ENCODE results near the gene NEK3. TPM values are rescaled to one million over a fixed set of nuclear protein-coding genes. Genes with fewer than 3 reads are reported as not detected.

NEK3 gene
- total and polyA plus RNA-seq, 4 donors, result 6.0 to 30.9 (median 19.9) TPM

GRCh38 chr13:52147225-52147624 lies 12.2 kb downstream of the NEK3 start:
- no peaks in the 10 kb centered on the region for H3K9me3 ChIP-seq (ENCODE audit: control insufficient read depth in 4 of 4, insufficient read depth in 3 of 4, low read length in 3 of 4)
- no peak overlapping the region for H3K9ac ChIP-seq (ENCODE audit: insufficient read depth in 1 of 2, low read length in 2 of 2)
- no peaks in the 10 kb centered on the region for H3K4me1 ChIP-seq (ENCODE audit: control insufficient read depth in 5 of 5, insufficient read depth in 5 of 5, low read length in 5 of 5)
- H3K36me3 ChIP-seq (ENCODE audit: control insufficient read depth in 4 of 4, insufficient read depth in 4 of 4, low read length in 4 of 4), result peaks cover 9 to 23% (median 10%) of the 10 kb centered on the region in 4 donors
- 82 to 88% methylated on average over 1 of the region's 1 CpG for WGBS, 2 donors
- ATAC-seq (ENCODE audit: insufficient read depth, low FRiP score) (no peak), DNase-seq (no peak)
- H3K4me3 ChIP-seq, result no peak overlapping the region
- no peak for TF ChIP-seq CTCF (IDR thresholded peaks at IDR 0.05; ENCODE audit: control extremely low read depth, extremely low read depth)
- no peaks in the 10 kb centered on the region for H3K27me3 ChIP-seq (ENCODE audit: control insufficient read depth in 3 of 3, insufficient read depth in 3 of 3, low read length in 2 of 3)
- no peak overlapping the region for H3K27ac ChIP-seq (ENCODE audit: low read depth in 1 of 2, low read length in 1 of 2)

DNA sequence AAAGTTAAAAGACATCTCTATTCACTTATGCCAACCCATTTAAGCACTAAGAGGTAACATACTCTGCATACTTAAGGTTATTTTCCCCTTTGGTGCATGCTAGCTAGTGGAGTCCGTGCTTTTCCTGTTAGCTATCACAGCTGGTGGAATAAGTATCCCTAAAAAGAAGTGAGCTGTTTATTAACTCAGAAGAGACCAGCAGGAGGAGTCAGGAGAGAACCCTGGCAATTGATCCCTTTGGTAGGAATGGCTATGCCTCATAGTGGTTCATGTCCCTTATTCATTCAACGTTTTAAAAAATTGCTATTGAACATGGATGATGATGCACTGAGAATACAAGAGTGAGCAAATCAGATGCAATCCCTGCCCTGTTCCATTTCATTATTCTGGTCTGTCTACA lies 18.1 kb downstream of the NEK3 start:
- DNase-seq (peak in 1 of 3 donors; percentile 4), ATAC-seq (ENCODE audit: insufficient read depth, low FRiP score) (no peak)
- Histone ChIP-seq H3K4me1 (ENCODE audit: control insufficient read depth in 5 of 5, insufficient read depth in 5 of 5, low read length in 5 of 5) (no peaks in the 10 kb centered on the region), H3K36me3 (ENCODE audit: control insufficient read depth in 4 of 4, insufficient read depth in 4 of 4, low read length in 4 of 4) (peaks cover 0 to 19% (median 13%) of the 10 kb centered on the region in 4 donors), H3K27ac (ENCODE audit: low read depth in 1 of 2, low read length in 1 of 2) (no peak overlapping the region), H3K9ac (ENCODE audit: insufficient read depth in 1 of 2, low read length in 2 of 2) (no peak overlapping the region), H3K9me3 (ENCODE audit: control insufficient read depth in 4 of 4, insufficient read depth in 3 of 4, low read length in 3 of 4) (no peaks in the 10 kb centered on the region), H3K4me3 (no peak overlapping the region), H3K27me3 (ENCODE audit: control insufficient read depth in 3 of 3, insufficient read depth in 3 of 3, low read length in 2 of 3) (no peaks in the 10 kb centered on the region)
- 55 to 66% methylated on average over 2 of the region's 2 CpGs for WGBS, 2 donors
- no peak for TF ChIP-seq CTCF (IDR thresholded peaks at IDR 0.05; ENCODE audit: control extremely low read depth, extremely low read depth)

GRCh38 chr13:52137489-52137888 lies 21.9 kb downstream of the NEK3 start:
- Histone ChIP-seq H3K4me3 (no peak overlapping the region), H3K4me1 (ENCODE audit: control insufficient read depth in 5 of 5, insufficient read depth in 5 of 5, low read length in 5 of 5) (no peaks in the 10 kb centered on the region), H3K36me3 (ENCODE audit: control insufficient read depth in 4 of 4, insufficient read depth in 4 of 4, low read length in 4 of 4) (peaks cover 8 to 32% (median 15%) of the 10 kb centered on the region in 4 donors), H3K9me3 (ENCODE audit: control insufficient read depth in 4 of 4, insufficient read depth in 3 of 4, low read length in 3 of 4) (no peaks in the 10 kb centered on the region), H3K27me3 (ENCODE audit: control insufficient read depth in 3 of 3, insufficient read depth in 3 of 3, low read length in 2 of 3) (no peaks in the 10 kb centered on the region), H3K9ac (ENCODE audit: insufficient read depth in 1 of 2, low read length in 2 of 2) (no peak overlapping the region), H3K27ac (ENCODE audit: low read depth in 1 of 2, low read length in 1 of 2) (no peak overlapping the region)
- ATAC-seq (ENCODE audit: insufficient read depth, low FRiP score), result no peak
- WGBS, 2 donors, result 88 to 91% methylated on average over 3 of the region's 3 CpGs
- no peak for DNase-seq
- TF ChIP-seq CTCF (IDR thresholded peaks at IDR 0.05; ENCODE audit: control extremely low read depth, extremely low read depth), result no peak

GRCh38 chr13:52136763-52137162 lies 22.6 kb downstream of the NEK3 start:
- no peak overlapping the region for H3K4me3 ChIP-seq
- no peak overlapping the region for H3K9ac ChIP-seq (ENCODE audit: insufficient read depth in 1 of 2, low read length in 2 of 2)
- peaks cover 8 to 37% (median 15%) of the 10 kb centered on the region in 4 donors for H3K36me3 ChIP-seq (ENCODE audit: control insufficient read depth in 4 of 4, insufficient read depth in 4 of 4, low read length in 4 of 4)
- DNase-seq (no peak), ATAC-seq (ENCODE audit: insufficient read depth, low FRiP score) (no peak)
- H3K9me3 ChIP-seq (ENCODE audit: control insufficient read depth in 4 of 4, insufficient read depth in 3 of 4, low read length in 3 of 4), result no peaks in the 10 kb centered on the region
- no peaks in the 10 kb centered on the region for H3K4me1 ChIP-seq (ENCODE audit: control insufficient read depth in 5 of 5, insufficient read depth in 5 of 5, low read length in 5 of 5)
- H3K27ac ChIP-seq (ENCODE audit: low read depth in 1 of 2, low read length in 1 of 2), result no peak overlapping the region
- H3K27me3 ChIP-seq (ENCODE audit: control insufficient read depth in 3 of 3, insufficient read depth in 3 of 3, low read length in 2 of 3), result no peaks in the 10 kb centered on the region
- TF ChIP-seq CTCF (IDR thresholded peaks at IDR 0.05; ENCODE audit: control extremely low read depth, extremely low read depth), result no peak

All from lung (tissue), 12 donors.